ENCODE results near the gene FLNB. TPM values are rescaled to one million over a fixed set of nuclear protein-coding genes. Genes with fewer than 3 reads are reported as not detected.

The FLNB gene
- total and polyA plus RNA-seq, 2 of the 13 experiments (the other 11 are each of a cell fraction or from before 2014, with no cell fraction given): 106 to 130 TPM

- TF ChIP-seq ZNF550 (CRISPR knock-in tag; IDR thresholded peaks at IDR 0.05; ENCODE audit: borderline replicate concordance) (no peak), TCF7 (IDR thresholded peaks at IDR 0.05; ENCODE audit: low read depth) (peak; percentile 43; the same call in 1 of the 2 replicates), ZNF382 (CRISPR knock-in tag; IDR thresholded peaks at IDR 0.05; ENCODE audit: borderline replicate concordance) (no peak), CREB1 (IDR thresholded peaks at IDR 0.05) (no peak), CREB1 (CRISPR knock-in tag; IDR thresholded peaks at IDR 0.05) (no peak)
These were observed 164.9 kb downstream of the FLNB start (continued) for GRCh38 chr3:58173029-58173668.

GRCh38 chr3:58173669-58174398 is 165.6 kb downstream of the FLNB start:
- FAIRE-seq: peak; percentile 89
- peak; percentile 87 for DNase-seq (ENCODE audit: low spot score)
- ChIA-PET POLR2A (interaction anchor here (0.8 to 3.9 kb wide), 7 partner anchors 15 to 165 kb away, joined by 3 to 16 read pairs (median 8); partner anchors contain the start of gene FLNB), CTCF (ENCODE audit: low intra/inter-chr PET ratio, low total read pairs) (no interaction called here)
- H3K36me3 ChIP-seq (replicated peaks in 1 of 2; ENCODE audit: control insufficient read depth in 1 of 2, insufficient read depth in 2 of 2, low read length in 2 of 2): peaks cover 7 to 27% of the 10 kb centered on the region in 2 experiments
- BruUV-seq (replicated peaks): no TSS peak
- intact Hi-C loops (cut with micrococcal nuclease; ENCODE audit: unreplicated experiment): loop anchor here (1.0 to 5.0 kb wide), 3 partner anchors 29 to 212 kb away; partner anchors contain the start of gene FLNB
- in situ Hi-C loops (cut with HindIII; ENCODE audit: extremely low pct_ligation_motif_present, low pct_unique_long_range_greater_than_20kb): no loop called here
- ATAC-seq: peak; percentile 54
- H3K4me3 ChIP-seq (replicated peaks in 1 of 3; ENCODE audit: insufficient read depth in 1 of 3, low read depth in 2 of 3, low read length in 3 of 3): peak overlapping the region; percentile 1 to 66 (median 13); a peak in 3 of 6 replicates
- H3K27ac ChIP-seq (ENCODE audit: extremely low read length, insufficient read depth, low read length): peak overlapping the region; percentile 95
- H3K4me1 ChIP-seq (ENCODE audit: insufficient read depth, low read length): peaks cover 100% of the 10 kb centered on the region
- 0% methylated on average over 6 of the region's 12 CpGs for WGBS (ENCODE audit: low lambda C conversion rate)
- H4K20me1 ChIP-seq (ENCODE audit: insufficient read depth, low read length): no peaks in the 10 kb centered on the region
- peaks cover 0 to 8% of the 10 kb centered on the region in 2 experiments; a peak in 2 of 5 replicates for H3K27me3 ChIP-seq (ENCODE audit: control insufficient read depth in 1 of 2, insufficient read depth in 2 of 2, low read length in 2 of 2)
- peak overlapping the region; percentile 80 for H3K4me2 ChIP-seq (ENCODE audit: low read depth, low read length)
- no peaks in the 10 kb centered on the region for H3K79me2 ChIP-seq (ENCODE audit: insufficient read depth, low read length)
- H3K9ac ChIP-seq (ENCODE audit: insufficient read depth, low read depth, low read length): peak overlapping the region; percentile 74
- H2AFZ ChIP-seq (ENCODE audit: low read length): no peak overlapping the region
- no peaks in the 10 kb centered on the region for H3K9me3 ChIP-seq (ENCODE audit: low read length)
- 0 out of 2 replicates have a peak, but pooled peaks have one; percentile 21 for TF ChIP-seq ZC3H13 (CRISPR knock-in tag; IDR thresholded peaks at IDR 0.05)
- TF ChIP-seq ZBTB39 (CRISPR knock-in tag; IDR thresholded peaks at IDR 0.05): peak; percentile 72; the same call in 1 of the 2 replicates
- TF ChIP-seq ZFP41 (CRISPR knock-in tag; IDR thresholded peaks at IDR 0.05; ENCODE audit: borderline replicate concordance): no peak
- TF ChIP-seq NR2F2 (IDR thresholded peaks at IDR 0.05; ENCODE audit: borderline replicate concordance, low read depth): peak; percentile 70; the same call in 1 of the 2 replicates
- peak; percentile 68 for TF ChIP-seq ISL2 (CRISPR knock-in tag; IDR thresholded peaks at IDR 0.05)
- peak; percentile 83 for TF ChIP-seq CTCF (CRISPR knock-in tag; IDR thresholded peaks at IDR 0.05)
- no peak for TF ChIP-seq ZSCAN31 (CRISPR knock-in tag; IDR thresholded peaks at IDR 0.05; ENCODE audit: low read depth)
- 0 out of 2 replicates have a peak, but pooled peaks have one; percentile 28 for TF ChIP-seq HNRNPL (IDR thresholded peaks at IDR 0.05; ENCODE audit: low read depth, low read length)
- no peak for TF ChIP-seq ELF4 (CRISPR knock-in tag; IDR thresholded peaks at IDR 0.05; ENCODE audit: borderline replicate concordance)
- no peak for TF ChIP-seq ZNF841 (CRISPR knock-in tag; IDR thresholded peaks at IDR 0.05; ENCODE audit: borderline replicate concordance)
- TF ChIP-seq ATF2 (CRISPR knock-in tag; IDR thresholded peaks at IDR 0.05): peak; percentile 32; the same call in 1 of the 2 replicates
